Skin of body (tissue), 2 donors: Measurements from ENCODE around the gene DPP6. TPM values are rescaled to one million over a fixed set of nuclear protein-coding genes. Genes with fewer than 3 reads are reported as not detected.

ENCODE experiments used
- DNase-seq: peaks from one replicate; lab custom pipeline; 2025; lab: John Stamatoyannopoulos, UW
- total RNA-seq: library from RNA; depleted of rRNA; stranded (reverse); fragments of >200 nt; gene quantifications from one replicate; pipeline ENCODE4 v1.2.3, GENCODE V29; 2014

Gene DPP6
- total RNA-seq, 1 donor from 2014 or later: 2.0 TPM

- no peak for DNase-seq
These were observed 705.6 kb downstream of the DPP6 start for GRCh38 chr7:154757756-154758155.

DNA sequence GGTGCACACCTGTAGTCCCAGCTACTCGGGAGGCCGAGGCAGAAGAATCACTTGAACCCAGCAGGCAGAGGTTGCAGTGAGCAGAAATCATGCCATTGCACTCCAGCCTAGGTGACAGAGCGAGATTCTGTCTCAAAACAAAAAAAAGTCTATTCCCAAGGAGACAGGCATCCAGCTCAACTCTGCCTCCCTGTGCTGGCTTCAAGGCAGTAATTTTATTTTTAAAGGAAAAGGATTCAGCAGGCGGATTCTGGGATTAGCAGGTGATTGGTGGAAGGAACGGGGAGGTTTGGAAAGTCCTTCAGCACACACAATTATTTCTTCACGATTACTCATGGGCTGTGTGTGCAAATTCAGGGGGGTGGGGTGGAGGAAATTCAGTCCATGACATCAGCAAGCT, 707.8 kb downstream of the DPP6 start:
- DNase-seq: no peak

GRCh38 chr7:154765118-154765517, 712.9 kb downstream of the DPP6 start:
- DNase-seq: no peak

GRCh38 chr7:154767142-154767541, 714.9 kb downstream of the DPP6 start:
- DNase-seq: no peak

DNA sequence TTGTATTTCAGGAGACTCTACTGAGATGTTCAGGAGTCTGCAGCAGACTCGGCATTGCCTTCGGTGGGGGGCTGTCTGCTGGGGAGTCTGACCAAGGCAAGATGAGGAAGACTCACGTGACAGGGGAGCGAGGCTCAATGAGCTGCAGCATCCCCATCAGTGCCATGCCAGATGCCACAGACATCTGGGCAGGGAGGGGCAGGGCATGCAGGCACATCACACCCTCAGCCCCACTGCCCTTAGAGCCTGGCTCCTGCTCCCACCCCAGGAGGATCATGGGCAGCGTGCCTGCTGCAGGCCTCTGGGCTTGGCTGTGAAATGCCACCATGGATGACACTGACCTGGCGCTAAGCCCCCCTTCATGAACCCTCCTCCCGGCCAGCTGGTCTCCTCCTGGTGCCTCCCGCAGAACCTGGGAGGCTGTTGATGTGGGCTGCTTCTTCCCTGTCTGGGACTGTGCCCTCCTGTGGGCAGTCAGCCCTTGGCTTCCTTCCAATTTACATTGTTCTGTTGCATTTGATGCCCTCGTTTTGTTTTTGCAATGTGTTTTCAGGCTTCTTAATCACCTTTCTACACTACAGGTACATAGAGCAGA, 715.7 kb downstream of the DPP6 start:
- DNase-seq: no peak

DNA sequence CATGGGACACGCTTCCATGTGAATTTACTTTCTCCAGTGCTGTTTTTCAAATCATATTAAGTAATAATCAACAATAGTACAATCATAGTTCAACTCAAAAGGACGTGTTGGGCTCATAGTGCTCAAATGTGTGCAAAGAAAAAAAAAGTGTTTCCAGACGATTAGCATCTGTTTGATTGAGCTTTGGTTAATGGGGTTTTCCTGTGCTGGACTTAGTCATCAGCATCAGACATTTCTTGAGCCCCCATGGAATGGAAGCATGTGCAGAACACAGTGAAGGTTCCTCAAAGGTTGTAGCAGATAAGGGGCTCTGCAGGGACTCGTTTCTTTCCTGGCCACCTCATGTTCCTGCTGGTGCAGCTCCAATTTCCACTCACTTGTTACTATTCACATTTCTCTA, 716.8 kb downstream of the DPP6 start:
- no peak for DNase-seq

GRCh38 chr7:154769527-154769926, 717.3 kb downstream of the DPP6 start:
- DNase-seq: no peak

DNA sequence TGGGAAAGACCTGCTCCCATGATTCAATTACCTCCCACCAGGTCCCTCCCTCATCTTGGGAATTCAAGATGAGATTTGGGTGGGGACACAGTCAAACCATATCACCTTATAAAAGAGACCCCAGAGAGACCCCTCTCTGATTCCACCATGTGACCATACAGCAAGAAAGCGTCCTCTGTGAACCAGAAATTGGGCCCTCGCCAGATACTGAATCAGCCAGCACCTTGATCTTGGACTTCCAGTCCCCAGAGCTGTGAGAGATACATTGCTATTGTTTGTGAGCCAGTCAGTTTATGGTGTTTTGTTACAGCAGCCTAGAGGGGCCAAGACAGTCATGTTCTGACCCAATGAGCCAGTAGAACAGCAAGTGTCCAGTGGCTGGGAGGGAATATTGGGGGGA, 718.2 kb downstream of the DPP6 start:
- no peak for DNase-seq

- DNase-seq: no peak
These were observed 718.8 kb downstream of the DPP6 start for GRCh38 chr7:154770962-154771361.

GRCh38 chr7:154774303-154774969, 722.2 kb downstream of the DPP6 start:
- no peak for DNase-seq

DNA sequence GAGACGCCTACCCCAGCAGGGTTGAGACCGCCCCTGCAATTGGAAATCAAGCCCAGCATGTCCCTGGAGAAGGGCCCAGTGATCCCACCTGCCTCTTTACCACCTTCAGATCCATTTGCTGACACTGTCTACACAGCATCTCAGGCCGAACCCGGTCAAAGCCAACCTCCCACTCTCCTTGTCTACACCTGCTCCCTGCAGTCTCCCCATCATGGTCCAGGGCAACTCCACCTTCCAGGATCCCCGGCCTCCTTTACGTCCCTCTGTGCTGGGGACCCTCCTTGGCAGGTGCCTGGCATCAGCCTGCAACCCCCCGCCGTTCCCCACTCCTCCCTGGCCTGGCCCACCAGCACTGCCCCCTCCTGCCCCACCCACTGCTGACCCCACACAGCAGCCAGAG, 723.5 kb downstream of the DPP6 start:
- DNase-seq: no peak

- no peak for DNase-seq
These were observed 724.2 kb downstream of the DPP6 start for GRCh38 chr7:154776350-154776749.

DNA sequence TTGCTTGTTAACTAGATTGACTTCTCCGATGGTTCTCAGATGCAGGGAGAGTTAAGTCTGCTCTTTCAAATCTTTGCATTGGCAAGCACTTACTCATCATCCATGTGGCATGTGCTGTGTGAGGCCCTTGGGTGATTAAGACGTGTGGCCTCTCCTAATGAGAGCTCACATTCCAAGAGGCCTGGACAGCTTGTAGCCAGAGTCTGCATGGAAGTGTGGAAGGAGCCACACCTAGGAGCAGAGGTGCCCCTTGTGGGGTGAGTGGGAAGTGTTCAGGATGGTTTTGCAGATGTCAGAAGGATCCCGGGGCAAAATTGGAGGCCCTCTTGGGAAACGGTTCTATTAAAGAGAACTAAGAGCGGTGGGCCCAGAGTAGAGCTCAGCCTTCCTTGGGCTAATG, 724.8 kb downstream of the DPP6 start:
- no peak for DNase-seq

DNA sequence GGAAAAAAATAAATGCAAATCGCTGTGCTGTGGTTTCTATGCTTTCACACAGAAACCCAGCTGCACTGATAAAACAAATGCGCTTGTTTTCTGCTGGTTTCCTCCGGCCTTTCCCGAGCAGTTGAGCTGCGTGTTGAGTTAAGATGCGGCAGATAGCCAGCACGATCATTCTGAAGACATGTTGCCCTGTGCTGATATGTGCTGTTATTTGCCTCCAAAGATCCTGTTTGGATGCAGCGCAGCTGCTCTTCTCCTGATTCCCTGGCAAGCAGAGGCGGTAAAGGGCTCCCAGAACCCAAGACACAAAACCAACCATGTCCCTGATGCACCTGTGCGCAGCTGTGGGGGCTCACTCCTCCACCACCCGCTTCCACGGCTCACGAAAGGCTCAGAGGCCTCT, 725.3 kb downstream of the DPP6 start:
- DNase-seq: no peak

DNA sequence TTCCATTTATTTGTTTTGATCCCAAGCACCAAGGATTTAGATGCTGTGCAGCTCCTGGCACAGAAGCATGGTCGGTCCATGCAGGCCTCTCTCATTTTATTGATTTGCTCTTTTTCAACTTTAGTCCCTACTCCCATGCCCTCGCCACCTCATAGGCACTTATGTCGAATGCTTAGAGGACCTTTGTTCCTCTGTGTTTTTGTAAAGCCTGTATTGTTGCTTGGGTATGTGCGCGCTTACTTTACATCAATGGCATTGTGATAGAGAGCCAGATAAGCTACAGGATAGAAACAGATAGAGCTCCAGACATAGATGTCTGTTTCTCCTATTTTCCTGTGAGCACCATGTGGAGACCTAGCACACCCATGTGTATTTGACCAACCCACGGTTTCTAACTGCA, 725.7 kb downstream of the DPP6 start:
- DNase-seq: no peak

DNA sequence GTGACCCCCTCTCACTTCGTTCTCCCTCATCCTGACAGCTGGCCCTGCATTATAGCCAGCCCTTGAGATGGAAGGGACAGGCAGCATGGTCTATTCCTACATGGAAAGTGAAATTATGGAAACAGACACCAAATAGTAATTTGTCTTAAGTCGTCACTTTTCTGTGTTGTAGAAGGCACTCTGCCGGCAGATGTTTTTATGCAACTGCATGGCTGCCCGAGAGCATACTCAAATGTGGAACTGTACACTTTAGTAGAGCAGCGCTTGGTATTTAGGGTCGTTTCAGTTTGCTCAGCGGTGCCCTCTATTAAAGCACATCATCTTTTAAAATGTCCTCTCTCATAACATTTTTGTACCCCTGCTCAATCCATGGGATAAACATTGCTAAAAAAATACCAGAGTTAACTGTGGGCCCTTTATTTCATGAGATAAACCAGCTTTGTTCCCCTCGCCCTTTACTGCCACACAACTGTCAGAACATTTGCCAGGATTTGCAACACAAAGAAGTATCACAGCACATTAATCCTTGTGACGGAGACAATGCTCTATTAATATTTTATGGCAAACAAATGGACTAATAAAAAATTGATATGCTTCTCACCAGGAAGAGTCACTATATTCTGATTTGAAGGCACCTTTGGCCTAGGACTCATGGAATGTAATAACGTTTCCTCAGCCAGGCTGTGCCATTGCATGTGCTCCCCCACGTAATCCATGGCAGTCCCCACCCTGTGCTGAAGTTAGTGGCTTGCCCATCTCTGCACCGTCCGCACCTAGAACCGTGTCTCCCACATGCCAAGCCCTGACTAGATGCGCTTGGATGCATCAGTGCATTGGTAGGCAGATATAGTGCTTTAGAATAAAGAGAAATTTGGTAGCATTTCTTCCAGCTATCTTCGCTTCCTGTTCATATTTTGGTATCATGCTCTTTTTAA, 729.4 kb downstream of the DPP6 start:
- no peak for DNase-seq

- no peak for DNase-seq
These were observed 731.2 kb downstream of the DPP6 start for GRCh38 chr7:154783281-154783909.

DNA sequence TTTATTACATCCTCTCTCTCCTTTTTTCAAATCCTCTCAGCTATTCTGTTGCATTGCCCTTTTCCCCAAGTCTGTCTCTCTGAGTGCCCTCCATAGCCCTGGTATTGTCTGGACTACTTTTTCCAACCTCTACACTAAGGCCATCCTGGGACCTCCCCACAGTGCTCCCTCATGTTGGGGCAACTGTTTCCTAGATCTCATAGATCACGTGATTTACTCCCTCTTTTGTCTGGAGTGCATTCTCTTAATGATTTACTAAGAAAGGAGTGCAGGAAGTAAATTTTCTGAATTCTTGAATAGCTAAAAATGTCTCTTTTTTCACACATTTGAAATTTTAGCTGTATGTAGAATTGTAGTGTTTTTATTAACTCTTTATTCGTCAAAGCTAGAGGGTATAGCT, 733.7 kb downstream of the DPP6 start:
- DNase-seq: no peak

- DNase-seq: no peak
These were observed 737.2 kb downstream of the DPP6 start for GRCh38 chr7:154789404-154789803.

DNA sequence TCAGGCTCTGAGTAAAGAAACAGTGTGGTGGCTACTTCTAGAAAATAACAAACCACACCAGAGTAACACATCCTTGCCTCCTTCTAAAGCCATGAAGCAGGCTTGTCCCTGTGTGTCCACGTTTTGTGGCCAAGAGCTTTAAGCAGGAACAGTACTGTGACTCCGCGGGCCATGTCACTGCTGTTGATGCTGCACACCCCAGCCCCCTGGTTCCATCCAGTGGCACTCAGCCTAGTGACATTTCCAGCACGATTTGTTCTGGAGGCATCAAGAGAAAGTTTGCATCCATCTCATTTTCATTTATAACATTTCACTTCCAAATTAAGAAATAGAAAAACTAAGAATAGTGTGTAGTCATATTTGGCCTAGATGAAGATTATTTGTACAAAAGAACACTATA, 739.4 kb downstream of the DPP6 start:
- DNase-seq: no peak

DNA sequence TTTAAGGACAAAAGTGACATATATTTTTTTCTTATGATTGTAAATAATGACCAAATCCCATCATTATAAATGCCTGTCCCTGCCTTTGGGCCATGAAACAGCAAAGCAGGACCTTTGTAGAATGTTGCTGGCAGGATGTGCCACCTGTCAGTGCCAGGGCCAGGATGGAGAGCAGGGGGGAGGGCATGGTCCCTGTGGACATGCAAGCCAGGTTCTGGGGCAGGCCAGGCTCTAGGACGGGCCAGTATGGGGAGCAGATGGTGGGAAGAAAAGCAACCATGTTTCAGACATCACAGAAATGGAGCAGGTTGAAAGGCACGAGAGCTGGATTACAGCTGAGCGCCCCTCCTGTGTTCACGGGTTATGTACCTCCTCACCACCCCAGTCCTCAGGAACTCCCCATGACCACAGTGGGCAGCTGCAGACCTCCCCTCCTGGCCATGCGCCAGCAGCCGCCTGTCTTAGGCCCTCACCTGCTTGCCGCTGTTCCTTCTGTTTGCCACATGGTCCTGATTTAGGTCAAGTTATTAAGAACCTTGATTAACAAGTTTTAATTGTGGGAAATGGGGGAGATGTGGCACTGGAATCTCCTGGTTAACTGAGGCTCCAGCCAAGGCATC, 740.3 kb downstream of the DPP6 start:
- DNase-seq: no peak
